ENCODE measurements around the gene PTPRJ.

DNA sequence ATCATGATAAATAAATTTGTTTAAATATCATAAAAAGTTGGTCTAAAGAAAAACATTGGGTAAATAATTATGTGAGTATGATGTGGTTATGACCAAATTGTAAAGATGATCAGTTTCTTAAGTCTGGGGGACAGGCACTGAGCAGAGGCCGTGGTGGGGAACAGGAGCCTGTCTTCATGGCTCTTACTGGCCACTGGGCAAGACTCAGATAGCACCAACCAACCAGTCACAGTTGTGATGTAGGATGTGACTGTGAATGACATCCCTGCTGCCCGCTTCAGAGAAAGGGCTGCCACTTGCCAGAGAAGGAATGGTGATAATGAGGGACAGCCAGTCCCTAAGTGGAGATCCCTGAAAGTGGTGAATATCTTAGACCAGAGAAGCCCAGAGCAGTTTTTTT lies 7.0 kb downstream of the PTPRJ start:
- TF ChIP-seq MYC (IDR thresholded peaks at IDR 0.05; ENCODE audit: low read depth, low read length) (no peak), POLR2A (IDR thresholded peaks at IDR 0.05; ENCODE audit: extremely low read depth, insufficient read length) (no peak)
